K562 (cell line): ENCODE results near the gene SH3TC2. TPM values are rescaled to one million over a fixed set of nuclear protein-coding genes. Genes with fewer than 3 reads are reported as not detected.
A peak's percentile ranks its signal among the peaks of the same experiment; 100 is the strongest.

Experiments
- ATAC-seq: fragments of 200-7000 bp; cut with Tn5 transposase; 3 replicates; pipeline ENCODE4 v1.9.1; 2020; ENCODE audit warnings: moderate library complexity
- BruUV-seq: library from RNA; stranded (reverse); fragments of 400-500 nt; replicated peaks from 2 replicates; lab custom pipeline; 2021; lab: Mats Ljungman, UMichigan
- CTCF ChIA-PET: fragments of 300-600 bp; formaldehyde crosslinking; extraction: SDS; loops from one replicate; lab custom pipeline; 2021; ENCODE audit warnings: low intra/inter-chr PET ratio; lab: Yijun Ruan, JAX
- POLR2A ChIA-PET: fragments of 300-600, 350-650 bp; sonication (Branson Sonifier 250); formaldehyde crosslinking; extraction: SDS; loops from one replicate; lab custom pipeline; 2021; ENCODE audit warnings: antibody characterized with exemption, inconsistent platforms; lab: Yijun Ruan, JAX
- DNase-seq, 4 experiments: peaks; one replicate each; pipeline versions ENCODE4 v3.0.0 to v3.0.0-alpha.2; 2011 to 2018; ENCODE audit warnings: low spot score in 3 of 4, mixed read lengths in 3 of 4; ENCODE audit errors: extremely low read depth in 1 of 4
- FAIRE-seq: peaks from 2 replicates; lab custom pipeline; 2011; peaks lifted over from hg19 to GRCh38; lab: Jason Lieb, UNC
- H2AFZ ChIP-seq: 2 replicates; pipeline ENCODE4 v1.6.0; 2011; ENCODE audit warnings: low read depth, low read length, control low read depth, inconsistent platforms
- H3K27ac ChIP-seq: fragments of 200-600 bp; 3 replicates; pipeline ENCODE4 v1.8.0; 2011; ENCODE audit warnings: low read depth, mild to moderate bottlenecking, control low read depth, inconsistent platforms, low read length, moderate library complexity, mixed read lengths; ENCODE audit errors: extremely low read depth
- H3K27me3 ChIP-seq, 2 experiments: fragments of 300-600 bp in 1 of 2; 2 replicates in 1 of 2; 3 replicates in 1 of 2; pipeline versions ENCODE4 v1.6.0 to v1.8.0; 2011; ENCODE audit warnings: inconsistent platforms in 2 of 2, low read length in 2 of 2, mild to moderate bottlenecking in 1 of 2, mixed read lengths in 1 of 2, moderate library complexity in 1 of 2; ENCODE audit not compliant: control insufficient read depth in 2 of 2, insufficient read depth in 2 of 2
- H3K36me3 ChIP-seq: fragments of 300-600 bp; 3 replicates; pipeline ENCODE4 v1.8.0; 2011; ENCODE audit warnings: mild to moderate bottlenecking, low read length, inconsistent platforms; ENCODE audit not compliant: control insufficient read depth, insufficient read depth
- H3K4me1 ChIP-seq, 2 experiments: fragments of 200-600 bp in 1 of 2; replicated peaks in 1 of 2; 2 replicates in 1 of 2; 3 replicates in 1 of 2; pipeline versions ENCODE4 v1.5.1 to v1.8.0; 2011; ENCODE audit warnings: inconsistent platforms in 2 of 2, low read length in 2 of 2, mild to moderate bottlenecking in 1 of 2, mixed read lengths in 1 of 2, moderate library complexity in 1 of 2; ENCODE audit not compliant: control insufficient read depth in 2 of 2, insufficient read depth in 2 of 2
- H3K4me2 ChIP-seq: 2 replicates; pipeline ENCODE4 v1.6.1; 2011; ENCODE audit warnings: low read length, control low read depth, inconsistent platforms, mixed read lengths; ENCODE audit not compliant: insufficient read depth
- H3K4me3 ChIP-seq: fragments of 200-600 bp; sonication (generic), shearing (Covaris generic); 2 replicates; pipeline ENCODE4 v1.5.1; 2016; ENCODE audit warnings: control low read depth, inconsistent platforms
- H3K79me2 ChIP-seq: fragments of 200-600 bp; 3 replicates; pipeline ENCODE4 v1.8.0; 2011; ENCODE audit warnings: low read length, inconsistent platforms; ENCODE audit not compliant: control insufficient read depth, insufficient read depth
- H3K9ac ChIP-seq, 2 experiments: 2 replicates each; pipeline versions ENCODE4 v1.6.0 to v1.6.1; 2011; ENCODE audit warnings: low read depth in 2 of 2, low read length in 2 of 2, control low read depth in 1 of 2, inconsistent platforms in 1 of 2, mild to moderate bottlenecking in 1 of 2, mixed read lengths in 1 of 2; ENCODE audit not compliant: insufficient read depth in 1 of 2
- H3K9me1 ChIP-seq: one replicate; pipeline ENCODE4 v1.6.0; 2011; ENCODE audit warnings: inconsistent platforms, mild to moderate bottlenecking, low read length, moderate library complexity; ENCODE audit not compliant: control insufficient read depth, insufficient read depth
- H3K9me3 ChIP-seq: replicated peaks from 2 replicates; pipeline ENCODE4 v1.5.1; 2011; ENCODE audit warnings: low read depth, low read length, inconsistent platforms; ENCODE audit not compliant: control insufficient read depth, insufficient read depth
- H4K20me1 ChIP-seq: replicated peaks from 2 replicates; pipeline ENCODE4 v1.6.1; 2011; ENCODE audit warnings: low read length, inconsistent platforms, mixed read lengths; ENCODE audit not compliant: control insufficient read depth, insufficient read depth
- CEBPG ChIP-seq, 3 experiments: fragments of 200-800 bp in 1 of 3; sonication (Bioruptor generic) in 1 of 3; sonication (generic) in 1 of 3; formaldehyde crosslinking in 1 of 3; IDR thresholded peaks in 2 of 3; conservative IDR thresholded peaks in 1 of 3; 2 replicates each; pipeline versions ENCODE4 v1.6.1 to v1.8.0; 2016 to 2022; ENCODE audit warnings: missing compliant biosample characterization in 2 of 3, missing genetic modification characterization in 2 of 3, mild to moderate bottlenecking in 1 of 3, missing genetic modification reagents in 1 of 3
- HDAC8 ChIP-seq: fragments of 450-650 bp; IDR thresholded peaks from 2 replicates; pipeline ENCODE4 v1.6.1; 2016; ENCODE audit warnings: mild to moderate bottlenecking, missing genetic modification characterization, moderate library complexity, missing compliant biosample characterization
- KLF13 ChIP-seq: fragments of 450-650 bp; IDR thresholded peaks from 2 replicates; pipeline ENCODE4 v1.6.1; 2016; ENCODE audit warnings: missing genetic modification characterization, low read depth, mild to moderate bottlenecking, missing compliant biosample characterization, moderate library complexity, borderline replicate concordance
- LARP7 ChIP-seq: fragments of 450-650 bp; IDR thresholded peaks from 2 replicates; pipeline ENCODE4 v1.6.1; 2016
- NFIC ChIP-seq: fragments of 450-650 bp; IDR thresholded peaks from 2 replicates; pipeline ENCODE4 v1.6.1; 2017; ENCODE audit warnings: mild to moderate bottlenecking, inconsistent platforms
- NR2F6 ChIP-seq: fragments of 450-650 bp; formaldehyde crosslinking; IDR thresholded peaks from 2 replicates; pipeline ENCODE4 v1.4.0; 2020; ENCODE audit warnings: mild to moderate bottlenecking
- NR4A1 ChIP-seq, 2 experiments: fragments of 250-450 bp in 1 of 2; fragments of 450-650 bp in 1 of 2; sonication (Bioruptor Pico) in 1 of 2; IDR thresholded peaks; 2 replicates each; pipeline versions ENCODE4 v1.4.0 to v1.6.1; 2016 to 2020; ENCODE audit warnings: mild to moderate bottlenecking in 2 of 2, missing compliant biosample characterization in 1 of 2, missing genetic modification characterization in 1 of 2, moderate library complexity in 1 of 2
- PTTG1 ChIP-seq: fragments of 450-650 bp; IDR thresholded peaks from 2 replicates; pipeline ENCODE4 v1.6.1; 2016; ENCODE audit warnings: low read depth, mild to moderate bottlenecking, missing genetic modification characterization, missing compliant biosample characterization
- PURB ChIP-seq: sonication (generic); formaldehyde crosslinking; IDR thresholded peaks from 2 replicates; pipeline ENCODE4 v1.9.0; 2021; ENCODE audit warnings: low read depth, mild to moderate bottlenecking, missing genetic modification reagents
- TAF7 ChIP-seq: fragments of 450-650 bp; IDR thresholded peaks from 2 replicates; pipeline ENCODE4 v1.6.1; 2016; ENCODE audit warnings: missing genetic modification characterization, missing compliant biosample characterization
- TCF7 ChIP-seq: sonication (generic); IDR thresholded peaks from 2 replicates; pipeline ENCODE4 v1.6.1; 2016; ENCODE audit warnings: antibody characterized with exemption, borderline replicate concordance
- ZNF134 ChIP-seq: fragments of 250-450 bp; sonication (Bioruptor Pico); conservative IDR thresholded peaks from 2 replicates; pipeline ENCODE4 v1.4.0; 2020
- ZNF263 ChIP-seq: sonication (generic); formaldehyde crosslinking; IDR thresholded peaks from 2 replicates; pipeline ENCODE4 v1.8.0; 2022; ENCODE audit warnings: mild to moderate bottlenecking, missing genetic modification reagents, borderline replicate concordance
- ZNF431 ChIP-seq: sonication (generic); formaldehyde crosslinking; IDR thresholded peaks from 2 replicates; pipeline ENCODE4 v1.8.0; 2022; ENCODE audit warnings: mild to moderate bottlenecking, missing genetic modification reagents
- WGBS: fragments of 100-300 bp; shearing (Covaris generic); methylation state at CpG from one replicate; pipeline ENCODE4 v1.1.6; 2016; ENCODE audit warnings: low coverage, mixed read lengths; ENCODE audit not compliant: insufficient coverage; ENCODE audit errors: missing lambda C conversion rate; 5-methylcytosine and 5-hydroxymethylcytosine counted together
- in situ Hi-C: fragments of 300-500 bp; cut with MboI; formaldehyde crosslinking; loops from 4 replicates; pipeline ENCODE4 v1.15.0; 2018; ENCODE audit warnings: inconsistent platforms, mixed read lengths
- intact Hi-C: fragments of 100-400 bp; cut with micrococcal nuclease; formaldehyde crosslinking; loops from 2 replicates; pipeline ENCODE4 v1.14.2; 2022
- polyA plus RNA-seq, 8 experiments: library from polyadenylated mRNA; depleted of rRNA in 4 of 8; stranded (reverse) in 5 of 8; unstranded in 3 of 8; fragments of >200 nt; fragmentation: Nextera tagmentation in 2 of 8; fragmentation: Illumina TruSeq in 1 of 8; extraction: Ambion mirVana in 2 of 8; extraction: Trizol in 1 of 8; gene quantifications; 2 replicates each; pipeline versions ENCODE4 v1.2.1 to v1.2.3, GENCODE V29; 2011 to 2014; ENCODE audit warnings: inconsistent platforms in 1 of 8, missing spikeins in 1 of 8
- total RNA-seq, 7 experiments: library from RNA; depleted of rRNA in 6 of 7; stranded (reverse); fragments of >200 nt in 6 of 7; fragmentation: Illumina TruSeq in 2 of 7; extraction: Trizol in 2 of 7; gene quantifications; 2 replicates each; pipeline versions ENCODE4 v1.2.1 to v1.2.3, GENCODE V29; 2011 to 2021; ENCODE audit warnings: low replicate concordance in 1 of 7
- TF ChIP-seq, protein P1 (sequence below): sonication (generic); formaldehyde crosslinking; IDR thresholded peaks from 2 replicates; pipeline ENCODE4 v1.8.0; 2022; ENCODE audit warnings: missing genetic modification reagents, mild to moderate bottlenecking, borderline replicate concordance
- TF ChIP-seq, protein P2 (sequence below): fragments of 450-650 bp; formaldehyde crosslinking; conservative IDR thresholded peaks from 2 replicates; pipeline ENCODE4 v1.4.0; 2022; ENCODE audit warnings: mild to moderate bottlenecking, missing genetic modification characterization
- TF ChIP-seq, protein P3 (sequence below): fragments of 450-650 bp; IDR thresholded peaks from 2 replicates; pipeline ENCODE4 v1.6.1; 2016; ENCODE audit warnings: antibody characterized with exemption

Gene SH3TC2
- total and polyA plus RNA-seq, 9 of the 15 experiments (the other 6 are each of a cell fraction or from before 2014, with no cell fraction given) = 0.03 to 0.80 (median 0.55) TPM; not detected in 1

DNA sequence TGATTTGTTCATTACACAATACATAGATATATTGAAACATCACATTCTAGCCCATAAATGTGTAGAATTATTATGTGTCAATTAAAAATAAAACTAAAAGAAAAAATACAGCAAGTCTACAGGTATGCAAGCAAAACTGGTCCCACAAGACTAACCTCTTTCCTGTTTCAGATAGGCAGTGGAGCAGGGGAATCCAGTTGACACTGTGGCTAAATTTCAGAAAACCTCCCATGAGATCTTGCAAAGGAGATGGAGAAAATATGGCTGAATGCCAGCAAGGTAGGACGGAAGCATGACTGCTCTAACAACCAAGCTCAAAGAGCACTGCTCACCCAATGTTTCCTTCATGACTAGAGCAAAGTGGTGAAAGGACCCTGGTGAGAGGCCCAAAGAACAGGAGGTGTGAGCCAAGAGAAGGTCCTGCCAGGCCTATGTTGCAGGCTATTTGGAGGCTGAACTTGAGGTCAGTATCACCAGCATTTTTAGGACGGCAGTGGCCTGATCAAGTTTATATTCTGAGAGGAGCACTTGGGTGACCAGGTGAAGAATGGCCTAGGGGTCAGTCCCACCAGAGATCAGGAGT, 1.1 kb upstream of the SH3TC2 start:
- Histone ChIP-seq H3K79me2 (no peaks in the 10 kb centered on the region), H3K9me1 (no peaks in the 10 kb centered on the region), H3K9ac (no peak overlapping the region), H3K27ac (no peak overlapping the region), H3K4me1 (peaks cover 10 to 22% of the 10 kb centered on the region in 2 experiments), H3K27me3 (no peaks in the 10 kb centered on the region), H3K9me3 (no peaks in the 10 kb centered on the region), H4K20me1 (no peaks in the 10 kb centered on the region), H2AFZ (no peak overlapping the region), H3K36me3 (no peaks in the 10 kb centered on the region), H3K4me3 (no peak overlapping the region), H3K4me2 (no peak overlapping the region)
- ATAC-seq (no peak), FAIRE-seq (no peak), DNase-seq (no peak)
- no TSS peak for BruUV-seq
- TF ChIP-seq HDAC8 (tag) = no peak
- no peak for TF ChIP-seq PTTG1 (tag)
- TF ChIP-seq ZNF431 = no peak
- TF ChIP-seq NR2F6 (CRISPR knock-in tag) = no peak
- TF ChIP-seq, protein P1, sequence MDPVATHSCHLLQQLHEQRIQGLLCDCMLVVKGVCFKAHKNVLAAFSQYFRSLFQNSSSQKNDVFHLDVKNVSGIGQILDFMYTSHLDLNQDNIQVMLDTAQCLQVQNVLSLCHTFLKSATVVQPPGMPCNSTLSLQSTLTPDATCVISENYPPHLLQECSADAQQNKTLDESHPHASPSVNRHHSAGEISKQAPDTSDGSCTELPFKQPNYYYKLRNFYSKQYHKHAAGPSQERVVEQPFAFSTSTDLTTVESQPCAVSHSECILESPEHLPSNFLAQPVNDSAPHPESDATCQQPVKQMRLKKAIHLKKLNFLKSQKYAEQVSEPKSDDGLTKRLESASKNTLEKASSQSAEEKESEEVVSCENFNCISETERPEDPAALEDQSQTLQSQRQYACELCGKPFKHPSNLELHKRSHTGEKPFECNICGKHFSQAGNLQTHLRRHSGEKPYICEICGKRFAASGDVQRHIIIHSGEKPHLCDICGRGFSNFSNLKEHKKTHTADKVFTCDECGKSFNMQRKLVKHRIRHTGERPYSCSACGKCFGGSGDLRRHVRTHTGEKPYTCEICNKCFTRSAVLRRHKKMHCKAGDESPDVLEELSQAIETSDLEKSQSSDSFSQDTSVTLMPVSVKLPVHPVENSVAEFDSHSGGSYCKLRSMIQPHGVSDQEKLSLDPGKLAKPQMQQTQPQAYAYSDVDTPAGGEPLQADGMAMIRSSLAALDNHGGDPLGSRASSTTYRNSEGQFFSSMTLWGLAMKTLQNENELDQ (CRISPR knock-in tag) = no peak
- TF ChIP-seq KLF13 (tag) = no peak
- TF ChIP-seq, protein P2, sequence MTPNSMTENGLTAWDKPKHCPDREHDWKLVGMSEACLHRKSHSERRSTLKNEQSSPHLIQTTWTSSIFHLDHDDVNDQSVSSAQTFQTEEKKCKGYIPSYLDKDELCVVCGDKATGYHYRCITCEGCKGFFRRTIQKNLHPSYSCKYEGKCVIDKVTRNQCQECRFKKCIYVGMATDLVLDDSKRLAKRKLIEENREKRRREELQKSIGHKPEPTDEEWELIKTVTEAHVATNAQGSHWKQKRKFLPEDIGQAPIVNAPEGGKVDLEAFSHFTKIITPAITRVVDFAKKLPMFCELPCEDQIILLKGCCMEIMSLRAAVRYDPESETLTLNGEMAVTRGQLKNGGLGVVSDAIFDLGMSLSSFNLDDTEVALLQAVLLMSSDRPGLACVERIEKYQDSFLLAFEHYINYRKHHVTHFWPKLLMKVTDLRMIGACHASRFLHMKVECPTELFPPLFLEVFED (CRISPR knock-in tag) = no peak
- TF ChIP-seq TAF7 (tag) = no peak
- no peak for TF ChIP-seq NR4A1 (CRISPR knock-in tag; IDR thresholded peaks at IDR 0.05)
- TF ChIP-seq NR4A1 (tag; IDR thresholded peaks at IDR 0.05) = no peak
- TF ChIP-seq LARP7 = no peak
- TF ChIP-seq TCF7 = no peak
- TF ChIP-seq NFIC = 0 out of 2 replicates have a peak, but pooled peaks have one; percentile 38
- no peak for TF ChIP-seq PURB (CRISPR knock-in tag)
- no peak for TF ChIP-seq CEBPG (CRISPR knock-in tag; IDR thresholded peaks at IDR 0.05)
- TF ChIP-seq CEBPG (tag; conservative IDR thresholded peaks at IDR 0.05 in 1 of 2, IDR thresholded peaks at IDR 0.05 in 1 of 2) = 0 out of 4 replicates have a peak, but pooled peaks of 1 of the 2 experiments have one; percentile 6
- TF ChIP-seq ZNF263 (CRISPR knock-in tag) = no peak
- no peak for TF ChIP-seq ZNF134
- TF ChIP-seq, protein P3, sequence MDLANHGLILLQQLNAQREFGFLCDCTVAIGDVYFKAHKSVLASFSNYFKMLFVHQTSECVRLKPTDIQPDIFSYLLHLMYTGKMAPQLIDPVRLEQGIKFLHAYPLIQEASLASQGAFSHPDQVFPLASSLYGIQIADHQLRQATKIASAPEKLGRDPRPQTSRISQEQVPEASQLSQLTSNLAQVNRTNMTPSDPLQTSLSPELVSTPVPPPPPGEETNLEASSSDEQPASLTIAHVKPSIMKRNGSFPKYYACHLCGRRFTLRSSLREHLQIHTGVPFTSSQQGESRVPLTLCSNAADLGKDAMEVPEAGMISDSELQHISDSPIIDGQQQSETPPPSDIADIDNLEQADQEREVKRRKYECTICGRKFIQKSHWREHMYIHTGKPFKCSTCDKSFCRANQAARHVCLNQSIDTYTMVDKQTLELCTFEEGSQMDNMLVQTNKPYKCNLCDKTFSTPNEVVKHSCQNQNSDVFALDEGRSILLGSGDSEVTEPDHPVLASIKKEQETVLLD = no peak
- 34% methylated on average over 2 of the region's 2 CpGs for WGBS
- ChIA-PET CTCF (no interaction called here), POLR2A (interaction anchor here (0.6 to 0.7 kb wide), 2 partner anchors 70 to 89 kb away, joined by 3 to 5 read pairs; no protein-coding TSS in a partner anchor)
- in situ Hi-C loops = no loop called here
- intact Hi-C loops = no loop called here
